Skeletal muscle satellite cell (primary cell): Measurements from ENCODE around the gene WWTR1.

Source experiments
- H3K27me3 ChIP-seq: 2 replicates; pipeline ENCODE4 v1.7.0; 2013; ENCODE audit warnings: low read length; ENCODE audit not compliant: control insufficient read depth, insufficient read depth
- H3K36me3 ChIP-seq: 2 replicates; pipeline ENCODE4 v1.7.0; 2013; ENCODE audit warnings: mild to moderate bottlenecking, control low read depth, low read length; ENCODE audit not compliant: insufficient read depth
- H3K4me1 ChIP-seq: 2 replicates; pipeline ENCODE4 v1.7.0; 2013; ENCODE audit warnings: low read length; ENCODE audit not compliant: control insufficient read depth, insufficient read depth
- H3K4me2 ChIP-seq: 2 replicates; pipeline ENCODE4 v1.7.0; 2013; ENCODE audit warnings: mild to moderate bottlenecking, low read length
- H3K4me3 ChIP-seq: 2 replicates; pipeline ENCODE4 v1.7.0; 2013; ENCODE audit warnings: low read length
- H3K9ac ChIP-seq: 2 replicates; pipeline ENCODE4 v1.7.0; 2013; ENCODE audit warnings: mild to moderate bottlenecking, low read depth, low read length, moderate library complexity
- H3K9me3 ChIP-seq: replicated peaks from 2 replicates; pipeline ENCODE4 v1.7.0; 2013; ENCODE audit warnings: mild to moderate bottlenecking, control low read depth, low read length

The WWTR1 gene

GRCh38 chr3:149538371-149538770 is 119.5 kb downstream of the WWTR1 start:
- peaks cover 19% of the 10 kb centered on the region for H3K36me3 ChIP-seq
- H3K9ac ChIP-seq: no peak overlapping the region
- no peak overlapping the region for H3K4me3 ChIP-seq
- H3K4me2 ChIP-seq: no peak overlapping the region
- no peaks in the 10 kb centered on the region for H3K27me3 ChIP-seq
- peaks cover 97% of the 10 kb centered on the region for H3K4me1 ChIP-seq
- no peaks in the 10 kb centered on the region for H3K9me3 ChIP-seq

GRCh38 chr3:149536429-149536828 is 121.4 kb downstream of the WWTR1 start:
- peaks cover 14% of the 10 kb centered on the region for H3K36me3 ChIP-seq
- peaks cover 97% of the 10 kb centered on the region for H3K4me1 ChIP-seq
- peak overlapping the region; percentile 76 for H3K4me2 ChIP-seq
- H3K4me3 ChIP-seq: no peak overlapping the region
- peak overlapping the region; percentile 17 for H3K9ac ChIP-seq
- H3K27me3 ChIP-seq: no peaks in the 10 kb centered on the region
- H3K9me3 ChIP-seq: no peaks in the 10 kb centered on the region

GRCh38 chr3:149535333-149535685 is 122.5 kb downstream of the WWTR1 start:
- H3K4me3 ChIP-seq: peak overlapping the region; percentile 23
- peak overlapping the region; percentile 76 for H3K4me2 ChIP-seq
- peaks cover 93% of the 10 kb centered on the region for H3K4me1 ChIP-seq
- H3K36me3 ChIP-seq: peaks cover 11% of the 10 kb centered on the region
- no peaks in the 10 kb centered on the region for H3K9me3 ChIP-seq
- H3K9ac ChIP-seq: peak overlapping the region; percentile 68
- H3K27me3 ChIP-seq: no peaks in the 10 kb centered on the region

GRCh38 chr3:149534671-149535332 is 123.0 kb downstream of the WWTR1 start:
- Histone ChIP-seq H3K9ac (peak overlapping the region; percentile 68), H3K4me3 (peak overlapping the region; percentile 23), H3K9me3 (no peaks in the 10 kb centered on the region), H3K4me2 (peak overlapping the region; percentile 76), H3K4me1 (peaks cover 88% of the 10 kb centered on the region), H3K36me3 (peaks cover 11% of the 10 kb centered on the region), H3K27me3 (no peaks in the 10 kb centered on the region)

DNA sequence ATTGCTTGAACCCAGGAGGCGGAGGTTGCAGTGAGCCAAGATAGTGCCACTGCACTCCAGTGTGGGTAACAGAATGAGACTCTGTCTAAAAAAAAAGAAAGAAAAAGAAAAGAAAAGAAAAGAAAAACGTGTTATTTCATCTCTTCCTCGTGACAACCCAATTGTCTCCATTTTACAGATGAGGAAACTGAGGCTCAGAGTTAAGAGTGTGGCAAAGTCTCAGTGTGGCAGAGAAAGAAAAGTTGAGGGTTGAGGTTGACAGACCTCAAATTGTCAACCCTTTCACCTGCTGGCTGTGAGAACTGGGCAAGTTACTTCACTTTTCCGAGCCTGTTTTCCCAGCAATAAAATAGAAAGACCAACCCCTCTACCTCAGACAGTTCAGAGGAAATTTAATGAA is 123.7 kb downstream of the WWTR1 start:
- peak overlapping the region; percentile 76 for H3K4me2 ChIP-seq
- H3K4me3 ChIP-seq: no peak overlapping the region
- peaks cover 85% of the 10 kb centered on the region for H3K4me1 ChIP-seq
- H3K9me3 ChIP-seq: no peaks in the 10 kb centered on the region
- H3K27me3 ChIP-seq: no peaks in the 10 kb centered on the region
- peaks cover 11% of the 10 kb centered on the region for H3K36me3 ChIP-seq
- peak overlapping the region; percentile 68 for H3K9ac ChIP-seq

- peaks cover 6% of the 10 kb centered on the region for H3K36me3 ChIP-seq
- H3K4me1 ChIP-seq: peaks cover 83% of the 10 kb centered on the region
Measured at GRCh38 chr3:149532489-149533180, 125.2 kb downstream of the WWTR1 start.

DNA sequence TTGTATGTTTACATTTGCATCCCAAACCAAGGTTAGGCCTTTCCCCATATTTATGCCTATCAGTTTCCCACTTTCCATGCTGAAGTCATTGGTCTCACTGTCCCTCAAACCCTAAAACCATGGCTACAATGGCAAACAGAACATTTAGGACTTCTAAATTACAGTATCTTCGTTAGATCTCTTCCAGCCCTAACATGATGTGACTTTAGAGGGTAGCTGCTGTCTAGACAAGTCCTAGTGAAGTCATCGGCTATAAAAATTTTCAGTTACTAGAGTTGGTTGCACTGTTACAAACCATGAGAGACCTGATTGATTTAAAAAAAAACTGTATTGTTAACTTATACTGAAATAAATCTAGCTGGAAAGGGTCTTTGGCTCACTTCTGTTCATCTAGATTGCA is 128.7 kb downstream of the WWTR1 start:
- H3K9me3 ChIP-seq: no peaks in the 10 kb centered on the region
- peaks cover 49% of the 10 kb centered on the region for H3K4me1 ChIP-seq
- H3K36me3 ChIP-seq: peaks cover 35% of the 10 kb centered on the region
- H3K27me3 ChIP-seq: no peaks in the 10 kb centered on the region
- H3K9ac ChIP-seq: no peak overlapping the region
- H3K4me2 ChIP-seq: no peak overlapping the region
- H3K4me3 ChIP-seq: no peak overlapping the region

More at GRCh38 chr3:149532489-149533180, 125.2 kb downstream of the WWTR1 start:
- Histone ChIP-seq H3K4me2 (peak overlapping the region; percentile 29), H3K9ac (peak overlapping the region; percentile 46), H3K27me3 (no peaks in the 10 kb centered on the region), H3K4me3 (peak overlapping the region; percentile 2), H3K9me3 (no peaks in the 10 kb centered on the region)

- peaks cover 41% of the 10 kb centered on the region for H3K4me1 ChIP-seq
- H3K9me3 ChIP-seq: no peaks in the 10 kb centered on the region
- H3K9ac ChIP-seq: no peak overlapping the region
- H3K36me3 ChIP-seq: peaks cover 43% of the 10 kb centered on the region
- H3K4me2 ChIP-seq: no peak overlapping the region
- no peaks in the 10 kb centered on the region for H3K27me3 ChIP-seq
- no peak overlapping the region for H3K4me3 ChIP-seq
Measured at GRCh38 chr3:149528340-149528650, 129.5 kb downstream of the WWTR1 start.

- Histone ChIP-seq H3K27me3 (no peaks in the 10 kb centered on the region), H3K4me3 (no peak overlapping the region), H3K36me3 (peaks cover 40% of the 10 kb centered on the region), H3K9me3 (no peaks in the 10 kb centered on the region), H3K9ac (no peak overlapping the region), H3K4me1 (peaks cover 35% of the 10 kb centered on the region), H3K4me2 (no peak overlapping the region)
Measured at GRCh38 chr3:149527531-149528339, 130.1 kb downstream of the WWTR1 start.

- Histone ChIP-seq H3K4me2 (no peak overlapping the region), H3K4me1 (peaks cover 9% of the 10 kb centered on the region), H3K27me3 (no peaks in the 10 kb centered on the region), H3K9me3 (no peaks in the 10 kb centered on the region), H3K36me3 (peaks cover 73% of the 10 kb centered on the region), H3K4me3 (no peak overlapping the region), H3K9ac (no peak overlapping the region)
Measured at GRCh38 chr3:149523512-149524299, 134.1 kb downstream of the WWTR1 start.

DNA sequence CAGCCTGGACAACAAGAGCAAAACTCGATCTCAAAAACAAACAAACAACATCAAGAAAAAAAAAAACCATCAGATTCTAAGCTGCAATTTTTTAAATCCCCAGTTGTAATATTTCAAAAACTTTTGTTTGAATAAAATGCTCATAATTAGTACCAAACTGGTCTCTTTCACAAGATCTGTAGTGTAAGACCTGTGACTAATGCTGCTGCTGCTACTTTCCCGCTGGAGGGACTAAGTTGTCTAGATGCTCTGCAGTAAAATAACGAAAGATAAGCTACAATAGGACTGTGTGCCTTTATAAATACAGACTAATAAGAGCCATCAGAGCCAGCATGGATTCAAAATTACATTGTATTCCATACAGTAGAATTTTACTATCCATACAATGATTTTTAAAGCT is 137.9 kb downstream of the WWTR1 start:
- Histone ChIP-seq H3K9ac (no peak overlapping the region), H3K4me1 (no peaks in the 10 kb centered on the region), H3K27me3 (no peaks in the 10 kb centered on the region), H3K9me3 (no peaks in the 10 kb centered on the region), H3K4me3 (no peak overlapping the region), H3K36me3 (peaks cover 66% of the 10 kb centered on the region), H3K4me2 (no peak overlapping the region)
